Endothelial cell of umbilical vein (primary cell): ENCODE results near the gene KLF16. TPM values are rescaled to one million over a fixed set of nuclear protein-coding genes. Genes with fewer than 3 reads are reported as not detected.

Experiments
- BruUV-seq: library from RNA; stranded (reverse); fragments of 400-500 nt; replicated peaks from 2 replicates; lab custom pipeline; 2021; lab: Mats Ljungman, UMichigan
- CTCF ChIA-PET: fragments of 300-600, 350-600 bp; sonication (Branson Sonifier 250); formaldehyde crosslinking; loops from one replicate; lab custom pipeline; 2021; ENCODE audit warnings: antibody characterized with exemption, inconsistent platforms; lab: Charles Lee
- POLR2A ChIA-PET: fragments of 300-600, 350-600 bp; sonication (Branson Sonifier 250); formaldehyde crosslinking; loops from one replicate; lab custom pipeline; 2021; ENCODE audit warnings: antibody characterized with exemption, inconsistent platforms; lab: Charles Lee
- DNase-seq: peaks from one replicate; pipeline ENCODE4 v3.0.0-alpha.2; 2011; ENCODE audit warnings: low read depth, low spot score
- FAIRE-seq: peaks from 2 replicates; lab custom pipeline; 2011; peaks lifted over from hg19 to GRCh38; lab: Jason Lieb, UNC
- H2AFZ ChIP-seq: 2 replicates; pipeline ENCODE4 v1.6.0; 2012; ENCODE audit warnings: low read depth, low read length, control low read depth, inconsistent platforms
- H3K27ac ChIP-seq: 2 replicates; pipeline ENCODE4 v1.5.1; 2011; ENCODE audit warnings: low read depth, mild to moderate bottlenecking, control low read depth, low read length, moderate library complexity; ENCODE audit not compliant: insufficient read depth
- H3K27me3 ChIP-seq, 2 experiments: 2 replicates each; pipeline versions ENCODE4 v1.6.0 to v1.6.1; 2011; ENCODE audit warnings: low read length in 2 of 2, mixed read lengths in 1 of 2; ENCODE audit not compliant: control insufficient read depth in 2 of 2, insufficient read depth in 2 of 2
- H3K36me3 ChIP-seq, 2 experiments: 2 replicates in 1 of 2; 3 replicates in 1 of 2; pipeline ENCODE4 v1.5.1; 2011; ENCODE audit warnings: low read length in 2 of 2, mild to moderate bottlenecking in 1 of 2, moderate library complexity in 1 of 2; ENCODE audit not compliant: control insufficient read depth in 2 of 2, insufficient read depth in 2 of 2; ENCODE audit errors: extremely low read depth in 1 of 2
- H3K4me1 ChIP-seq: 3 replicates; pipeline ENCODE4 v1.5.1; 2011; ENCODE audit warnings: mild to moderate bottlenecking, low read length; ENCODE audit not compliant: control insufficient read depth, insufficient read depth; ENCODE audit errors: extremely low read depth
- H3K4me2 ChIP-seq: 2 replicates; pipeline ENCODE4 v1.6.1; 2011; ENCODE audit warnings: low read length, control low read depth, mixed read lengths; ENCODE audit not compliant: insufficient read depth
- H3K4me3 ChIP-seq, 3 experiments: fragments of 200-600 bp in 1 of 3; sonication (generic), shearing (Covaris generic) in 1 of 3; replicated peaks in 1 of 3; 2 replicates each; pipeline ENCODE4 v1.5.1; 2011 to 2016; ENCODE audit warnings: control low read depth in 3 of 3, low read length in 3 of 3, mild to moderate bottlenecking in 2 of 3, inconsistent platforms in 1 of 3, low read depth in 1 of 3, moderate library complexity in 1 of 3; ENCODE audit not compliant: insufficient read depth in 1 of 3
- H3K79me2 ChIP-seq: 2 replicates; pipeline ENCODE4 v1.6.0; 2012; ENCODE audit warnings: low read length, inconsistent platforms; ENCODE audit not compliant: control insufficient read depth, insufficient read depth
- H3K9ac ChIP-seq: replicated peaks from 2 replicates; pipeline ENCODE3; 2011; ENCODE audit warnings: low read length, control low read depth; ENCODE audit not compliant: insufficient read depth; ENCODE audit errors: extremely low read depth
- H3K9me1 ChIP-seq: replicated peaks from 3 replicates; pipeline ENCODE4 v1.6.0; 2011; ENCODE audit warnings: mild to moderate bottlenecking, low read length; ENCODE audit not compliant: control insufficient read depth, insufficient read depth; ENCODE audit errors: extremely low read depth
- H3K9me3 ChIP-seq: replicated peaks from 2 replicates; pipeline ENCODE4 v1.5.1; 2012; ENCODE audit warnings: low read length, inconsistent platforms; ENCODE audit not compliant: control insufficient read depth, insufficient read depth
- H4K20me1 ChIP-seq: replicated peaks from 2 replicates; pipeline ENCODE3; 2011; ENCODE audit warnings: mild to moderate bottlenecking, low read length; ENCODE audit not compliant: control insufficient read depth, insufficient read depth; ENCODE audit errors: extremely low read depth
- CTCF ChIP-seq, 2 donors: IDR thresholded peaks; 1 replicate in 1 of 2; 2 replicates in 1 of 2; pipeline ENCODE4 v1.5.1; 2011; ENCODE audit warnings: low read length in 2 of 2, mild to moderate bottlenecking in 2 of 2, moderate library complexity in 2 of 2, control low read depth in 1 of 2, inconsistent platforms in 1 of 2, low read depth in 1 of 2; ENCODE audit not compliant: insufficient read depth in 1 of 2; ENCODE audit errors: extremely low read depth in 1 of 2
- GATA2 ChIP-seq: IDR thresholded peaks from 2 replicates; pipeline ENCODE4 v1.7.0; 2011; ENCODE audit warnings: low read depth, mild to moderate bottlenecking, moderate library complexity, mixed read lengths, low read length; ENCODE audit not compliant: insufficient read length, insufficient read depth
- MAX ChIP-seq: IDR thresholded peaks from 2 replicates; pipeline ENCODE4 v1.6.1; 2011; ENCODE audit not compliant: insufficient read depth, insufficient read length
- MYC ChIP-seq: IDR thresholded peaks from one replicate; pipeline ENCODE4 v1.6.1; 2011; ENCODE audit warnings: mild to moderate bottlenecking, low read depth, low read length
- POLR2A ChIP-seq: IDR thresholded peaks from 2 replicates; pipeline ENCODE4 v1.6.1; 2012; ENCODE audit warnings: low read depth, mild to moderate bottlenecking, control low read depth, low read length
- POLR2AphosphoS5 ChIP-seq: IDR thresholded peaks from 2 replicates; pipeline ENCODE4 v1.6.1; 2012; ENCODE audit warnings: low read depth, mild to moderate bottlenecking, control low read depth, low read length, moderate library complexity; ENCODE audit not compliant: insufficient read depth
- dilution Hi-C: fragments of 300-500 bp; cut with MboI; formaldehyde crosslinking; loops from one replicate; pipeline ENCODE4 v1.15.0; 2019; ENCODE audit warnings: low sequenced_read_pairs; ENCODE audit not compliant: extremely low pct_ligation_motif_present
- intact Hi-C: fragments of 100-400 bp; cut with micrococcal nuclease; formaldehyde crosslinking; loops from one replicate; pipeline ENCODE4 v1.10.0; 2022
- polyA plus RNA-seq, 4 experiments: library from polyadenylated mRNA; depleted of rRNA in 3 of 4; stranded (reverse) in 3 of 4; unstranded in 1 of 4; fragments of >200 nt; gene quantifications; 2 replicates each; pipeline versions ENCODE4 v1.2.1 to v1.2.3, GENCODE V29; 2011 to 2012; ENCODE audit warnings: missing spikeins in 1 of 4
- total RNA-seq: library from RNA; stranded (reverse); gene quantifications from 2 replicates; pipeline ENCODE4 v1.2.3, GENCODE V29; 2021

The KLF16 gene
- total and polyA plus RNA-seq, 2 donors (not counting 3 experiments of a cell fraction or from before 2014, with no cell fraction given): 11.6 to 36.6 TPM

- H3K4me3 ChIP-seq: no peak overlapping the region
- H3K9me3 ChIP-seq: no peaks in the 10 kb centered on the region
- no peaks in the 10 kb centered on the region for H3K27me3 ChIP-seq
- intact Hi-C loops (no loop called here), dilution Hi-C loops (no loop called here)
- TF ChIP-seq CTCF (IDR thresholded peaks at IDR 0.05; ENCODE audit: extremely low read depth in 1 of 2, insufficient read depth in 1 of 2, low read depth in 1 of 2, low read length in 2 of 2) (no peak), GATA2 (no peak), POLR2AphosphoS5 (no peak), MAX (no peak), POLR2A (no peak), MYC (no peak)
- FAIRE-seq (no peak), DNase-seq (no peak)
- no peaks in the 10 kb centered on the region for H3K4me1 ChIP-seq
- H4K20me1 ChIP-seq: no peaks in the 10 kb centered on the region
- no TSS peak for BruUV-seq
- H3K27ac ChIP-seq: no peak overlapping the region
- peaks cover 3 to 57% of the 10 kb centered on the region in 2 experiments for H3K36me3 ChIP-seq
- CTCF ChIA-PET: interaction anchor here (0.9 to 1.5 kb wide), 3 partner anchors 19 to 273 kb away, joined by 3 to 6 read pairs (median 3); no protein-coding TSS in a partner anchor
- no peak overlapping the region for H3K4me2 ChIP-seq
- no peak overlapping the region for H3K9ac ChIP-seq
- POLR2A ChIA-PET: no interaction called here
- no peaks in the 10 kb centered on the region for H3K9me1 ChIP-seq
- no peaks in the 10 kb centered on the region for H3K79me2 ChIP-seq
- no peak overlapping the region for H2AFZ ChIP-seq
Observed at GRCh38 chr19:1818549-1819195, 44.7 kb downstream of the KLF16 start.
